ENCODE measurements around the gene NAA60. TPM values are rescaled to one million over a fixed set of nuclear protein-coding genes. Genes with fewer than 3 reads are reported as not detected.

The NAA60 gene
- total RNA-seq, 1 donor from 2014 or later, result 5.0 TPM

DNA sequence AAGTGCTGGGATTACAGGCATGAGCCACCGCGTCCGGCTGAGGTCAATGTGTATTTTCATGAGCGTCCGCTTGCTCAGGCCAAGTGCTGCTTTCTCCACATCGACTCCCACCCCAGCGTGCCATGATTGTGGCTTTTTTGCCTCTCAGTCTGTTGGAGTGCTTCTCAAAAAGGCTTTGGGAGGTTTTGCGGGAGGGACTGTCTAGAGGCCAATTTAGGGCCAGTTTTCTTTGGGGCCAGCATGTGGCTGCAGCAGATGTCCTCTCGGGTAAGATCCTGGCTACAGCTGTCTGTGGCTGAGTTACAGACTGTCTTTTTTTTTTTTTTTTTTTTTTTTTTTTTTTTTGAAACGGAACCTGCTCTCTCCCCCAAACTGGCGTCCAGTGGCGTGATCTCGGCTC, 45.3 kb downstream of the NAA60 start:
- no peak for FAIRE-seq
- no peak for TF ChIP-seq CTCF (IDR thresholded peaks at IDR 0.05; ENCODE audit: insufficient read depth, low read length, severe bottlenecking)
- H3K27me3 ChIP-seq (ENCODE audit: control insufficient read depth, insufficient read depth, low read length), result no peaks in the 10 kb centered on the region

GRCh38 chr16:3490911-3491629, 47.6 kb downstream of the NAA60 start:
- TF ChIP-seq CTCF (IDR thresholded peaks at IDR 0.05; ENCODE audit: insufficient read depth, low read length, severe bottlenecking), result no peak
- DNase-seq (ENCODE audit: low read depth) (no peak), FAIRE-seq (no peak)
- H3K36me3 ChIP-seq (ENCODE audit: control insufficient read depth, insufficient read depth, low read length), result peaks cover under 1% of the 10 kb centered on the region
- H3K4me3 ChIP-seq (ENCODE audit: low read depth, low read length), result no peak overlapping the region
- no peaks in the 10 kb centered on the region for H3K27me3 ChIP-seq (ENCODE audit: control insufficient read depth, insufficient read depth, low read length)

More for the DNA sequence above, 45.3 kb downstream of the NAA60 start:
- DNase-seq (ENCODE audit: low read depth), result no peak
- H3K36me3 ChIP-seq (ENCODE audit: control insufficient read depth, insufficient read depth, low read length), result peaks cover 17% of the 10 kb centered on the region
- H3K4me3 ChIP-seq (ENCODE audit: low read depth, low read length), result no peak overlapping the region

DNA sequence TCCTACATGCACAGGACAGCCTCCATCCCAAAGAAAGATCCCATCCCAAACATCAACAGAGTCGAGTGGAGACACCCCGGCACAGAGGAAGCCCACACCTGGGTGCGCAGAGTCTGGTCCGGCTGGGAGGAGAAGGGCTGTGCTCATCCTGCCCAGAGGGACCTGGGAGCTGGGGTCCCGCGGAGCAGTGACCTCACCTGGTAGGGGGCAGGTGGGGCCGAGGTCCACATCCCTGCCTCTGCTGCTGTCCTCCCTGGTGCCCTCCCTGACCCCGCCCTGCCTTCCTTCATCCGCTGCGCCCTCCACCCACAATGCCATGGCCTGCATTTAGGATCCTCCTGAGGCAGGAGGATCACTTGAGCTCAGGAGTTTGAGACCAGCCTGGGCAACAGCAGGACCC, 48.9 kb downstream of the NAA60 start:
- FAIRE-seq, result no peak
- no peak for DNase-seq (ENCODE audit: low read depth)

GRCh38 chr16:3494386-3494973, 51.0 kb downstream of the NAA60 start:
- TF ChIP-seq CTCF (IDR thresholded peaks at IDR 0.05; ENCODE audit: insufficient read depth, low read length, severe bottlenecking), result no peak

More for the DNA sequence above, 48.9 kb downstream of the NAA60 start:
- no peak overlapping the region for H3K4me3 ChIP-seq (ENCODE audit: low read depth, low read length)
- no peak for TF ChIP-seq CTCF (IDR thresholded peaks at IDR 0.05; ENCODE audit: insufficient read depth, low read length, severe bottlenecking)
- no peaks in the 10 kb centered on the region for H3K36me3 ChIP-seq (ENCODE audit: control insufficient read depth, insufficient read depth, low read length)
- H3K27me3 ChIP-seq (ENCODE audit: control insufficient read depth, insufficient read depth, low read length), result no peaks in the 10 kb centered on the region

DNA sequence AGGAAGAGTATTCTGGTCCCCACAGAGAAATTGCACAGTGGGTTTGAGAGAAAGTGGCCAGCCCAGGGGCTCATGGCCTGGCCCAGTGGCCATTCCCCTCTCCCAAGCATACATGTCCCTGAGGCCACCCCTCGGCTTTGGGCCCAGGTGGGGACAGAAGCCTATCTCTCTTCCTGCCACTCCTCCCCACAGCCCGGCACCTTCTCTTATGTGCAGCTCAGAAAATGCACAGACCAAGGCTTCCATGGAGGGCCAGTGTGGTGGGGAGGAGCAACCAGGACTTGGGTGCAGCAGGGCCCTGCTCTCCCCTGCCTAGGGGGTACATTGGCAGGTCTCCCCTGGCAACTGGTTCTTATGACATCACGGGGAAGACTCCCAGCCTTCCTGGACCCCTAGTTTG, 51.7 kb downstream of the NAA60 start, which contains the start of gene C16orf90:
C16orf90 (minus strand) TSS at position 314 of the 400 bp plus-strand sequence; CDS start at position 246, 68 bp downstream.
- H3K4me3 ChIP-seq (ENCODE audit: low read depth, low read length), result no peak within 1 kb of the TSS
- H3K36me3 ChIP-seq (ENCODE audit: control insufficient read depth, insufficient read depth, low read length), result no peaks in the 10 kb centered on the region
- DNase-seq (ENCODE audit: low read depth) (no peak), FAIRE-seq (no peak)
- H3K27me3 ChIP-seq (ENCODE audit: control insufficient read depth, insufficient read depth, low read length), result no peaks in the 10 kb centered on the region
- no peak for TF ChIP-seq CTCF (IDR thresholded peaks at IDR 0.05; ENCODE audit: insufficient read depth, low read length, severe bottlenecking)

More at GRCh38 chr16:3494386-3494973, 51.0 kb downstream of the NAA60 start:
- Histone ChIP-seq H3K36me3 (ENCODE audit: control insufficient read depth, insufficient read depth, low read length) (no peaks in the 10 kb centered on the region), H3K27me3 (ENCODE audit: control insufficient read depth, insufficient read depth, low read length) (no peaks in the 10 kb centered on the region), H3K4me3 (ENCODE audit: low read depth, low read length) (no peak overlapping the region)
- no peak for DNase-seq (ENCODE audit: low read depth)
- FAIRE-seq, result no peak

Measured in bronchial epithelial cell (primary cell).